HG02610 (cell line): ENCODE data around the gene SH3PXD2B.
"Not testable (repeated sequence)": the region's sequence is repeated elsewhere in the genome, so short reads cannot be mapped to it uniquely, and the experiment has no call there.

Experiments used
- ATAC-seq: cut with Tn5 transposase; IDR thresholded peaks from one replicate; pipeline ENCODE4 v1.9.1; 2021; ENCODE audit warnings: mild to moderate bottlenecking, moderate library complexity; ENCODE audit not compliant: unreplicated experiment

SH3PXD2B gene

GRCh38 chr5:172311026-172311425 lies 143.3 kb downstream of the SH3PXD2B start:
- ATAC-seq: no peak

- no peak for ATAC-seq
Measured at GRCh38 chr5:172305380-172305779, 148.9 kb downstream of the SH3PXD2B start.

- ATAC-seq: no peak
Measured at GRCh38 chr5:172303572-172304335, 150.6 kb downstream of the SH3PXD2B start.

GRCh38 chr5:172303162-172303561 lies 151.2 kb downstream of the SH3PXD2B start:
- ATAC-seq: no peak

- no peak for ATAC-seq
Measured at GRCh38 chr5:172302047-172302710, 152.1 kb downstream of the SH3PXD2B start.

GRCh38 chr5:172299916-172300439 lies 154.3 kb downstream of the SH3PXD2B start:
- ATAC-seq: no peak

GRCh38 chr5:172294831-172295230 lies 159.5 kb downstream of the SH3PXD2B start:
- no peak for ATAC-seq

GRCh38 chr5:172293745-172294342 lies 160.5 kb downstream of the SH3PXD2B start:
- ATAC-seq: no peak

- ATAC-seq: no peak
Measured at GRCh38 chr5:172293054-172293744, 161.1 kb downstream of the SH3PXD2B start.

- not testable (repeated sequence) for ATAC-seq
Measured at GRCh38 chr5:172291837-172292236, 162.5 kb downstream of the SH3PXD2B start.

- ATAC-seq: no peak
Measured at GRCh38 chr5:172288465-172288864, 165.9 kb downstream of the SH3PXD2B start.

- ATAC-seq: not testable (repeated sequence)
Measured at GRCh38 chr5:172287140-172287539, 167.2 kb downstream of the SH3PXD2B start.

GRCh38 chr5:172285226-172286143 lies 168.8 kb downstream of the SH3PXD2B start:
- ATAC-seq: no peak

- no peak for ATAC-seq
Measured at GRCh38 chr5:172284611-172284980, 169.7 kb downstream of the SH3PXD2B start.

GRCh38 chr5:172283862-172284610 lies 170.3 kb downstream of the SH3PXD2B start:
- peak; percentile 84 for ATAC-seq

GRCh38 chr5:172283020-172283861 lies 171.1 kb downstream of the SH3PXD2B start, which contains the start of gene UBTD2:
UBTD2 (minus strand) TSS chr5:172283764; CDS start chr5:172283665, 99 bp downstream.
- ATAC-seq: peak; percentile 90

GRCh38 chr5:172282272-172283019 lies 171.9 kb downstream of the SH3PXD2B start:
- ATAC-seq: no peak

GRCh38 chr5:172281346-172281745 lies 173.0 kb downstream of the SH3PXD2B start:
- no peak for ATAC-seq
